K562 (cell line): ENCODE results near the gene TSPAN14. TPM values are rescaled to one million over a fixed set of nuclear protein-coding genes. Genes with fewer than 3 reads are reported as not detected.

ENCODE experiments used
- ATAC-seq: fragments of 200-7000 bp; cut with Tn5 transposase; 3 replicates; pipeline ENCODE4 v1.9.1; 2020; ENCODE audit warnings: moderate library complexity
- BruUV-seq: library from RNA; stranded (reverse); fragments of 400-500 nt; replicated peaks from 2 replicates; lab custom pipeline; 2021; lab: Mats Ljungman, UMichigan
- CTCF ChIA-PET: fragments of 300-600 bp; formaldehyde crosslinking; extraction: SDS; loops from one replicate; lab custom pipeline; 2021; ENCODE audit warnings: low intra/inter-chr PET ratio; lab: Yijun Ruan, JAX
- POLR2A ChIA-PET: fragments of 300-600, 350-650 bp; sonication (Branson Sonifier 250); formaldehyde crosslinking; extraction: SDS; loops from one replicate; lab custom pipeline; 2021; ENCODE audit warnings: antibody characterized with exemption, inconsistent platforms; lab: Yijun Ruan, JAX
- DNase-seq, 4 experiments: peaks; one replicate each; pipeline versions ENCODE4 v3.0.0 to v3.0.0-alpha.2; 2011 to 2018; ENCODE audit warnings: low spot score in 3 of 4, mixed read lengths in 3 of 4; ENCODE audit errors: extremely low read depth in 1 of 4
- FAIRE-seq: peaks from 2 replicates; lab custom pipeline; 2011; peaks lifted over from hg19 to GRCh38; lab: Jason Lieb, UNC
- H2AFZ ChIP-seq: 2 replicates; pipeline ENCODE4 v1.6.0; 2011; ENCODE audit warnings: low read depth, low read length, control low read depth, inconsistent platforms
- H3K27ac ChIP-seq: fragments of 200-600 bp; 3 replicates; pipeline ENCODE4 v1.8.0; 2011; ENCODE audit warnings: low read depth, mild to moderate bottlenecking, control low read depth, inconsistent platforms, low read length, moderate library complexity, mixed read lengths; ENCODE audit errors: extremely low read depth
- H3K27me3 ChIP-seq, 2 experiments: fragments of 300-600 bp in 1 of 2; 2 replicates in 1 of 2; 3 replicates in 1 of 2; pipeline versions ENCODE4 v1.6.0 to v1.8.0; 2011; ENCODE audit warnings: inconsistent platforms in 2 of 2, low read length in 2 of 2, mild to moderate bottlenecking in 1 of 2, mixed read lengths in 1 of 2, moderate library complexity in 1 of 2; ENCODE audit not compliant: control insufficient read depth in 2 of 2, insufficient read depth in 2 of 2
- H3K36me3 ChIP-seq: fragments of 300-600 bp; 3 replicates; pipeline ENCODE4 v1.8.0; 2011; ENCODE audit warnings: mild to moderate bottlenecking, low read length, inconsistent platforms; ENCODE audit not compliant: control insufficient read depth, insufficient read depth
- H3K4me1 ChIP-seq, 2 experiments: fragments of 200-600 bp in 1 of 2; replicated peaks in 1 of 2; 2 replicates in 1 of 2; 3 replicates in 1 of 2; pipeline versions ENCODE4 v1.5.1 to v1.8.0; 2011; ENCODE audit warnings: inconsistent platforms in 2 of 2, low read length in 2 of 2, mild to moderate bottlenecking in 1 of 2, mixed read lengths in 1 of 2, moderate library complexity in 1 of 2; ENCODE audit not compliant: control insufficient read depth in 2 of 2, insufficient read depth in 2 of 2
- H3K4me2 ChIP-seq: 2 replicates; pipeline ENCODE4 v1.6.1; 2011; ENCODE audit warnings: low read length, control low read depth, inconsistent platforms, mixed read lengths; ENCODE audit not compliant: insufficient read depth
- H3K4me3 ChIP-seq: fragments of 200-600 bp; sonication (generic), shearing (Covaris generic); 2 replicates; pipeline ENCODE4 v1.5.1; 2016; ENCODE audit warnings: control low read depth, inconsistent platforms
- H3K79me2 ChIP-seq: fragments of 200-600 bp; 3 replicates; pipeline ENCODE4 v1.8.0; 2011; ENCODE audit warnings: low read length, inconsistent platforms; ENCODE audit not compliant: control insufficient read depth, insufficient read depth
- H3K9ac ChIP-seq, 2 experiments: 2 replicates each; pipeline versions ENCODE4 v1.6.0 to v1.6.1; 2011; ENCODE audit warnings: low read depth in 2 of 2, low read length in 2 of 2, control low read depth in 1 of 2, inconsistent platforms in 1 of 2, mild to moderate bottlenecking in 1 of 2, mixed read lengths in 1 of 2; ENCODE audit not compliant: insufficient read depth in 1 of 2
- H3K9me1 ChIP-seq: one replicate; pipeline ENCODE4 v1.6.0; 2011; ENCODE audit warnings: inconsistent platforms, mild to moderate bottlenecking, low read length, moderate library complexity; ENCODE audit not compliant: control insufficient read depth, insufficient read depth
- H3K9me3 ChIP-seq: replicated peaks from 2 replicates; pipeline ENCODE4 v1.5.1; 2011; ENCODE audit warnings: low read depth, low read length, inconsistent platforms; ENCODE audit not compliant: control insufficient read depth, insufficient read depth
- H4K20me1 ChIP-seq: replicated peaks from 2 replicates; pipeline ENCODE4 v1.6.1; 2011; ENCODE audit warnings: low read length, inconsistent platforms, mixed read lengths; ENCODE audit not compliant: control insufficient read depth, insufficient read depth
- ATF3 ChIP-seq, 2 experiments: fragments of 450-650 bp in 1 of 2; sonication (generic) in 1 of 2; formaldehyde crosslinking in 1 of 2; IDR thresholded peaks in 1 of 2; conservative IDR thresholded peaks in 1 of 2; 2 replicates each; pipeline versions ENCODE4 v1.6.1 to v1.8.1; 2016 to 2023; ENCODE audit warnings: mild to moderate bottlenecking in 2 of 2, moderate library complexity in 2 of 2, inconsistent platforms in 1 of 2, missing genetic modification reagents in 1 of 2
- CHD1 ChIP-seq: fragments of 200-600 bp; sonication (generic); IDR thresholded peaks from one replicate; pipeline ENCODE4 v1.6.1; 2012; ENCODE audit warnings: mild to moderate bottlenecking, moderate library complexity, low read length, inconsistent platforms
- TCF3 ChIP-seq: sonication (generic); formaldehyde crosslinking; IDR thresholded peaks from 2 replicates; pipeline ENCODE4 v1.4.0; 2020; ENCODE audit warnings: mild to moderate bottlenecking, missing genetic modification reagents
- TGIF2 ChIP-seq: sonication (generic); formaldehyde crosslinking; IDR thresholded peaks from 2 replicates; pipeline ENCODE4 v1.8.1; 2022; ENCODE audit warnings: mild to moderate bottlenecking, missing genetic modification reagents, moderate library complexity
- WGBS: fragments of 100-300 bp; shearing (Covaris generic); methylation state at CpG from one replicate; pipeline ENCODE4 v1.1.6; 2016; ENCODE audit warnings: low coverage, mixed read lengths; ENCODE audit not compliant: insufficient coverage; ENCODE audit errors: missing lambda C conversion rate; 5-methylcytosine and 5-hydroxymethylcytosine counted together
- in situ Hi-C: fragments of 300-500 bp; cut with MboI; formaldehyde crosslinking; loops from 4 replicates; pipeline ENCODE4 v1.15.0; 2018; ENCODE audit warnings: inconsistent platforms, mixed read lengths
- intact Hi-C: fragments of 100-400 bp; cut with micrococcal nuclease; formaldehyde crosslinking; loops from 2 replicates; pipeline ENCODE4 v1.14.2; 2022
- polyA plus RNA-seq, 8 experiments: library from polyadenylated mRNA; depleted of rRNA in 4 of 8; stranded (reverse) in 5 of 8; unstranded in 3 of 8; fragments of >200 nt; fragmentation: Nextera tagmentation in 2 of 8; fragmentation: Illumina TruSeq in 1 of 8; extraction: Ambion mirVana in 2 of 8; extraction: Trizol in 1 of 8; gene quantifications; 2 replicates each; pipeline versions ENCODE4 v1.2.1 to v1.2.3, GENCODE V29; 2011 to 2014; ENCODE audit warnings: inconsistent platforms in 1 of 8, missing spikeins in 1 of 8
- total RNA-seq, 7 experiments: library from RNA; depleted of rRNA in 6 of 7; stranded (reverse); fragments of >200 nt in 6 of 7; fragmentation: Illumina TruSeq in 2 of 7; extraction: Trizol in 2 of 7; gene quantifications; 2 replicates each; pipeline versions ENCODE4 v1.2.1 to v1.2.3, GENCODE V29; 2011 to 2021; ENCODE audit warnings: low replicate concordance in 1 of 7

Gene TSPAN14
- total and polyA plus RNA-seq, 9 of the 15 experiments (the other 6 are each of a cell fraction or from before 2014, with no cell fraction given), result 5.8 to 92.9 (median 23.3) TPM

- 0 out of 2 replicates have a peak, but pooled peaks cover 2% of the 10 kb centered on the region for H3K9me3 ChIP-seq
- WGBS, result 0% methylated on average over 1 of the region's 1 CpG
- H3K36me3 ChIP-seq, result no peaks in the 10 kb centered on the region
- peaks cover 0 to 10% of the 10 kb centered on the region in 2 experiments; a peak in 2 of 5 replicates for H3K4me1 ChIP-seq
- intact Hi-C loops (no loop called here), in situ Hi-C loops (no loop called here)
- no peak overlapping the region for H3K4me2 ChIP-seq
- FAIRE-seq, result no peak
- H3K79me2 ChIP-seq, result no peaks in the 10 kb centered on the region
- CTCF ChIA-PET, result interaction anchor here (0.7 kb wide), 1 partner anchor 293 kb away, joined by 3 read pairs; no protein-coding TSS in a partner anchor
- H3K27me3 ChIP-seq, result peaks cover 15 to 34% of the 10 kb centered on the region in 2 experiments
- ATAC-seq, result no peak
- no TSS peak for BruUV-seq
- H2AFZ ChIP-seq, result no peak overlapping the region
- no peak overlapping the region for H3K4me3 ChIP-seq
- DNase-seq, result no peak
- H4K20me1 ChIP-seq, result no peaks in the 10 kb centered on the region
- H3K27ac ChIP-seq, result no peak overlapping the region
- no peak overlapping the region for H3K9ac ChIP-seq
- H3K9me1 ChIP-seq, result no peaks in the 10 kb centered on the region
- POLR2A ChIA-PET, result interaction anchor here (0.8 to 1.1 kb wide), 2 partner anchors 17 to 23 kb away, joined by 3 read pairs; no protein-coding TSS in a partner anchor
- TF ChIP-seq TCF3 (no peak), ATF3 (IDR thresholded peaks at IDR 0.05) (peak; percentile 21; the same call in 1 of the 2 replicates), ATF3 (CRISPR knock-in tag; conservative IDR thresholded peaks at IDR 0.05) (no peak), TGIF2 (CRISPR knock-in tag) (no peak), CHD1 (no peak)
Observed at GRCh38 chr10:80405035-80405434, 49.1 kb upstream of the TSPAN14 start.
